Naive thymus-derived CD4-positive, alpha-beta T cell (primary cell): Measurements from ENCODE around the gene WDFY3. TPM values are rescaled to one million over a fixed set of nuclear protein-coding genes. Genes with fewer than 3 reads are reported as not detected.

Experiments
- ATAC-seq: fragments of 150-1000 bp; cut with Tn5 transposase; 2 replicates; pipeline ENCODE4 v1.10.0; 2021; ENCODE audit warnings: mild to moderate bottlenecking, moderate library complexity
- CTCF ChIA-PET: fragments of 350-600 bp; sonication (Branson Sonifier 250); formaldehyde crosslinking; loops from one replicate; lab custom pipeline; 2021; ENCODE audit warnings: antibody characterized with exemption; lab: Charles Lee
- POLR2A ChIA-PET: fragments of 350-600 bp; sonication (Branson Sonifier 250); formaldehyde crosslinking; loops from one replicate; lab custom pipeline; 2021; ENCODE audit warnings: antibody characterized with exemption, inconsistent platforms; lab: Charles Lee
- DNase-seq, 9 donors: peaks; one replicate each; pipeline versions ENCODE4 v3.0.0 to v3.0.0-alpha.2; 2020 to 2022; ENCODE audit warnings: mixed read lengths in 1 of 9
- H3K27ac ChIP-seq: one replicate; pipeline ENCODE4 v1.7.0; 2013; ENCODE audit warnings: mild to moderate bottlenecking, low read depth, low read length, moderate library complexity
- H3K27me3 ChIP-seq, 2 donors: one replicate each; pipeline ENCODE4 v1.7.0; 2013; ENCODE audit warnings: low read length in 2 of 2, mild to moderate bottlenecking in 2 of 2, moderate library complexity in 2 of 2; ENCODE audit not compliant: control insufficient read depth in 2 of 2, insufficient read depth in 2 of 2
- H3K36me3 ChIP-seq, 3 experiments: 1 replicate in 2 of 3; 2 replicates in 1 of 3; pipeline ENCODE4 v1.7.0; 2013; ENCODE audit warnings: low read length in 3 of 3, mild to moderate bottlenecking in 3 of 3, moderate library complexity in 1 of 3; ENCODE audit not compliant: insufficient read depth in 3 of 3, control insufficient read depth in 2 of 3
- H3K4me1 ChIP-seq, 2 donors: one replicate each; pipeline ENCODE4 v1.7.0; 2013; ENCODE audit warnings: low read length in 2 of 2, mild to moderate bottlenecking in 2 of 2, moderate library complexity in 1 of 2; ENCODE audit not compliant: control insufficient read depth in 2 of 2, insufficient read depth in 2 of 2
- H3K4me3 ChIP-seq: 2 replicates; pipeline ENCODE4 v1.7.0; 2013; ENCODE audit warnings: mild to moderate bottlenecking, low read length
- H3K9me3 ChIP-seq, 3 experiments: 1 replicate in 2 of 3; 2 replicates in 1 of 3; pipeline ENCODE4 v1.7.0; 2013; ENCODE audit warnings: low read length in 3 of 3; ENCODE audit not compliant: control insufficient read depth in 2 of 3
- H3K27ac Mint-ChIP-seq, 9 donors: one replicate each; pipeline ENCODE4 v1.8.0; 2020 to 2022; ENCODE audit warnings: mixed read lengths in 9 of 9, mild to moderate bottlenecking in 8 of 9, moderate library complexity in 5 of 9, inconsistent platforms in 2 of 9
- H3K27me3 Mint-ChIP-seq, 5 donors: one replicate each; pipeline ENCODE4 v1.8.0; 2021 to 2022; ENCODE audit warnings: mixed read lengths in 5 of 5, mild to moderate bottlenecking in 1 of 5
- H3K36me3 Mint-ChIP-seq, 5 donors: one replicate each; pipeline ENCODE4 v1.8.0; 2020 to 2022; ENCODE audit warnings: mixed read lengths in 5 of 5, mild to moderate bottlenecking in 3 of 5, inconsistent platforms in 1 of 5
- H3K4me1 Mint-ChIP-seq, 7 donors: one replicate each; pipeline ENCODE4 v1.8.0; 2020 to 2022; ENCODE audit warnings: mixed read lengths in 7 of 7, mild to moderate bottlenecking in 3 of 7, inconsistent platforms in 1 of 7
- H3K4me3 Mint-ChIP-seq, 10 donors: one replicate each; pipeline ENCODE4 v1.8.0; 2020 to 2022; ENCODE audit warnings: mild to moderate bottlenecking in 10 of 10, mixed read lengths in 10 of 10, moderate library complexity in 6 of 10, inconsistent platforms in 2 of 10
- H3K9me3 Mint-ChIP-seq, 11 donors: one replicate each; pipeline ENCODE4 v1.8.0; 2020 to 2022; ENCODE audit warnings: mixed read lengths in 11 of 11, mild to moderate bottlenecking in 4 of 11, inconsistent platforms in 1 of 11, moderate library complexity in 1 of 11
- intact Hi-C, 2 donors: fragments of 100-400 bp; cut with micrococcal nuclease; formaldehyde crosslinking; loops; one replicate each; pipeline ENCODE4 v1.15.1; 2023
- polyA plus RNA-seq, 2 donors: library from polyadenylated mRNA; unstranded; fragments of 300-500 nt; fragmentation: Illumina TruSeq; gene quantifications; one replicate each; pipeline ENCODE4 v1.2.3, GENCODE V29; 2021
- total RNA-seq, 6 experiments: library from RNA in 5 of 6; stranded (reverse) in 5 of 6; gene quantifications; 1 replicate in 5 of 6; 2 replicates in 1 of 6; pipeline ENCODE4 v1.2.3 and lab custom pipeline; 2021 to 2026

Gene WDFY3
- total and polyA plus RNA-seq, 7 experiments from 2014 or later, result 0.07 to 31.4 (median 1.6) TPM; not detected in 2

GRCh38 chr4:84892950-84893349 lies 73.5 kb downstream of the WDFY3 start:
- Histone ChIP-seq H3K36me3 (no peaks in the 10 kb centered on the region), H3K4me3 (no peak overlapping the region), H3K27ac (no peak overlapping the region), H3K27me3 (no peaks in the 10 kb centered on the region), H3K4me1 (no peaks in the 10 kb centered on the region), H3K9me3 (no peaks in the 10 kb centered on the region)
- Mint-ChIP-seq H3K4me1 (no peaks in the 10 kb centered on the region), H3K9me3 (peaks cover 0 to 6% (median 0%) of the 10 kb centered on the region in 11 donors), H3K36me3 (no peaks in the 10 kb centered on the region), H3K4me3 (no peak overlapping the region), H3K27me3 (peaks cover 0 to 7% (median 0%) of the 10 kb centered on the region in 5 donors), H3K27ac (no peak overlapping the region)
- ChIA-PET CTCF (no interaction called here), POLR2A (no interaction called here)
- intact Hi-C loops, result no loop called here
- DNase-seq (no peak), ATAC-seq (no peak)

GRCh38 chr4:84887824-84888223 lies 78.7 kb downstream of the WDFY3 start:
- POLR2A ChIA-PET, result no interaction called here
- H3K4me3 ChIP-seq, result no peak overlapping the region
- H3K27me3 ChIP-seq, result no peaks in the 10 kb centered on the region
- ATAC-seq, result no peak
- no peaks in the 10 kb centered on the region for H3K4me1 ChIP-seq
- H3K4me1 Mint-ChIP-seq, result no peaks in the 10 kb centered on the region
- H3K9me3 Mint-ChIP-seq, result peaks cover 0 to 5% (median 0%) of the 10 kb centered on the region in 11 donors
- no peak for DNase-seq
- H3K9me3 ChIP-seq, result no peaks in the 10 kb centered on the region
- CTCF ChIA-PET, result no interaction called here
- H3K27ac ChIP-seq, result no peak overlapping the region
- H3K36me3 ChIP-seq, result no peaks in the 10 kb centered on the region
- H3K27me3 Mint-ChIP-seq, result peaks cover 0 to 4% (median 0%) of the 10 kb centered on the region in 5 donors
- intact Hi-C loops, result no loop called here
- no peaks in the 10 kb centered on the region for H3K36me3 Mint-ChIP-seq
- H3K4me3 Mint-ChIP-seq, result no peak overlapping the region
- H3K27ac Mint-ChIP-seq, result no peak overlapping the region

GRCh38 chr4:84879651-84880200 lies 86.8 kb downstream of the WDFY3 start:
- no peak for ATAC-seq
- CTCF ChIA-PET, result no interaction called here

GRCh38 chr4:84878546-84878945 lies 87.9 kb downstream of the WDFY3 start:
- H3K9me3 Mint-ChIP-seq, result peaks cover 0 to 2% (median 0%) of the 10 kb centered on the region in 11 donors
- DNase-seq (no peak), ATAC-seq (peak; percentile 31)
- peaks cover 0 to 7% (median 0%) of the 10 kb centered on the region in 5 donors for H3K27me3 Mint-ChIP-seq
- Histone ChIP-seq H3K27ac (no peak overlapping the region), H3K27me3 (no peaks in the 10 kb centered on the region), H3K9me3 (no peaks in the 10 kb centered on the region), H3K4me1 (no peaks in the 10 kb centered on the region), H3K36me3 (no peaks in the 10 kb centered on the region), H3K4me3 (no peak overlapping the region)
- H3K4me1 Mint-ChIP-seq, result no peaks in the 10 kb centered on the region
- no peaks in the 10 kb centered on the region for H3K36me3 Mint-ChIP-seq
- no peak overlapping the region for H3K27ac Mint-ChIP-seq
- ChIA-PET CTCF (no interaction called here), POLR2A (no interaction called here)
- no peak overlapping the region for H3K4me3 Mint-ChIP-seq
- intact Hi-C loops, result no loop called here

More at GRCh38 chr4:84879651-84880200, 86.8 kb downstream of the WDFY3 start:
- POLR2A ChIA-PET, result no interaction called here
- H3K27me3 Mint-ChIP-seq, result peaks cover 0 to 7% (median 0%) of the 10 kb centered on the region in 5 donors
- H3K4me1 Mint-ChIP-seq, result no peaks in the 10 kb centered on the region
- H3K36me3 ChIP-seq, result no peaks in the 10 kb centered on the region
- H3K4me1 ChIP-seq, result no peaks in the 10 kb centered on the region
- H3K9me3 Mint-ChIP-seq, result peaks cover 0 to 2% (median 0%) of the 10 kb centered on the region in 11 donors
- no peaks in the 10 kb centered on the region for H3K9me3 ChIP-seq
- no peaks in the 10 kb centered on the region for H3K27me3 ChIP-seq
- H3K4me3 Mint-ChIP-seq, result no peak overlapping the region
- H3K4me3 ChIP-seq, result no peak overlapping the region
- H3K27ac Mint-ChIP-seq, result no peak overlapping the region
- H3K27ac ChIP-seq, result no peak overlapping the region
- intact Hi-C loops, result no loop called here
- no peaks in the 10 kb centered on the region for H3K36me3 Mint-ChIP-seq
- DNase-seq, result no peak

GRCh38 chr4:84878090-84878489 lies 88.4 kb downstream of the WDFY3 start:
- Histone ChIP-seq H3K4me3 (no peak overlapping the region), H3K4me1 (no peaks in the 10 kb centered on the region), H3K27me3 (no peaks in the 10 kb centered on the region), H3K9me3 (no peaks in the 10 kb centered on the region), H3K36me3 (no peaks in the 10 kb centered on the region), H3K27ac (no peak overlapping the region)
- CTCF ChIA-PET, result no interaction called here
- H3K36me3 Mint-ChIP-seq, result no peaks in the 10 kb centered on the region
- H3K9me3 Mint-ChIP-seq, result peaks cover 0 to 3% (median 0%) of the 10 kb centered on the region in 11 donors
- intact Hi-C loops, result no loop called here
- H3K27ac Mint-ChIP-seq, result no peak overlapping the region
- H3K4me1 Mint-ChIP-seq, result no peaks in the 10 kb centered on the region
- peaks cover 0 to 7% (median 0%) of the 10 kb centered on the region in 5 donors for H3K27me3 Mint-ChIP-seq
- POLR2A ChIA-PET, result no interaction called here
- ATAC-seq (no peak), DNase-seq (no peak)
- no peak overlapping the region for H3K4me3 Mint-ChIP-seq

GRCh38 chr4:84877051-84877833 lies 89.2 kb downstream of the WDFY3 start:
- Histone ChIP-seq H3K4me3 (no peak overlapping the region), H3K4me1 (no peaks in the 10 kb centered on the region), H3K27ac (no peak overlapping the region), H3K36me3 (no peaks in the 10 kb centered on the region), H3K9me3 (no peaks in the 10 kb centered on the region), H3K27me3 (no peaks in the 10 kb centered on the region)
- ChIA-PET POLR2A (no interaction called here), CTCF (no interaction called here)
- H3K4me1 Mint-ChIP-seq, result no peaks in the 10 kb centered on the region
- H3K36me3 Mint-ChIP-seq, result no peaks in the 10 kb centered on the region
- peaks cover 0 to 7% (median 0%) of the 10 kb centered on the region in 5 donors for H3K27me3 Mint-ChIP-seq
- H3K27ac Mint-ChIP-seq, result no peak overlapping the region
- H3K4me3 Mint-ChIP-seq, result no peak overlapping the region
- DNase-seq (no peak), ATAC-seq (no peak)
- intact Hi-C loops, result no loop called here
- H3K9me3 Mint-ChIP-seq, result peaks cover 0 to 8% (median 0%) of the 10 kb centered on the region in 11 donors
